NCI-H345 (cell line): Measurements from ENCODE around the gene RAB24.
"Not testable (repeated sequence)": the region's sequence is repeated elsewhere in the genome, so short reads cannot be mapped to it uniquely, and the experiment has no call there.

Experiments used
- DNase-seq: peaks from one replicate; lab custom pipeline; 2025; lab: John Stamatoyannopoulos, UW

Gene RAB24

DNA sequence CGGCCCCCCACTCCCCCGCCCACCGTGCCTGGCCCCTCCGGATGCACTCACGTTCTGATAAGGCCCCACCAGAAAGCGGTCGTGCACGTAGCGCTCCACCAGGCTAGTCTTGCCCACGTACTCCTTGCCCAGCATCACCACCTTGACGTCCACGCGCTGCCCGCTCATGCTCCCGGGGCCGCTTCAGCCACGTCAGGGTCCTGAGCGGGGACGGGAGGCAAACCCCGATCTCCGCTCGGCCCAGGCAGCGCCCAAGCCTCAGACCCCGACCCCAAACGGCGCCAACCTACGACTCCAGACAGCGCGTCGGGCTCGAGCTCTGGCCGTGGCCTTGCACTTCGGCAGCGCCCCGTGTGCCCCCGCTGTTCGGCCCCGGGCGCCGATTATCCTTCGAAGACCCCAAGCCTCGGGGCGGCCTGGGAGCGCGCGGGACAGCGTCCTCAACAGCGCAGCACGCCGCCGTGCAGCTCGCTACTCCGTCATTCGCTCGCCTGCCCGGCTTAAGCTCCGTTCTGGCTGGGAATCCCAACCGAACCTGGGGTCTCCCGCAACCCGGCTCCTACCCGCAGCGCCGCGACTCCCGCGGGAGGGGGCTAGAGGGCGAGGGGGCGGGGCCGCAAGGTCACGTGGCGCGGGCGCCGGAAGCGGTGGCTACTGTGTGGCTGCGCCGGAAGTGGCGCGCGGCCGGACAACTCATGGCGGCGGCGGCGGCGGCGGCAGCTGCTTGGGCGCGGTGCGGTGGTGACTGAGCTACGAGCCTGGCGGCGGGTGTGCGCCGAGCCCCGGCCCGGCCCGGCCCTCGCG, at the start of gene RAB24, which contains the start of gene PRELID1:
Gene RAB24, minus strand, starts transcription at position 599 of the 804 bp plus-strand sequence. Its CDS starts 431 bp downstream, at position 168.
Gene PRELID1, plus strand, starts transcription at position 679 of the 804 bp plus-strand sequence. CDS start 187 bp downstream, outside the sequence.
- DNase-seq = peak; percentile 92

DNA sequence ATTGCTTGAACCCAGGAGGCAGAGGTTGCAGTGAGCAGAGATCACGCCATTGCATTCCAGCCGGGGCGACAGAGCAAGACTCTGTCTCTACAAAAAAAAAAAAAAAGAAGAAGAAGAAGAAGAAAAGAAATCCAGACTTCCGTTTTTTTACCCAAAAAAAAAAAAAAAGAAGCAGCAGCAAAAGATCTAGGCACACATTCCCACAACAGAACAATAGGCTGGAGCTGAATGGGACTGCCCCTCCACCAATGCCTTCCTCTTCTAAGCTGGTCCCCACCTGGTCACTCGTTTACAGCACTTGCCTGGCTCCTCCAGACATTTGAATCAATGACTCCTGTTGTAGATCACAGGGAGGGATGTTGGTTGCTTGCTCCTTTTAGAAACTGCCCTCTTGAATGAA, 49.6 kb upstream of the RAB24 start:
- no peak for DNase-seq

DNA sequence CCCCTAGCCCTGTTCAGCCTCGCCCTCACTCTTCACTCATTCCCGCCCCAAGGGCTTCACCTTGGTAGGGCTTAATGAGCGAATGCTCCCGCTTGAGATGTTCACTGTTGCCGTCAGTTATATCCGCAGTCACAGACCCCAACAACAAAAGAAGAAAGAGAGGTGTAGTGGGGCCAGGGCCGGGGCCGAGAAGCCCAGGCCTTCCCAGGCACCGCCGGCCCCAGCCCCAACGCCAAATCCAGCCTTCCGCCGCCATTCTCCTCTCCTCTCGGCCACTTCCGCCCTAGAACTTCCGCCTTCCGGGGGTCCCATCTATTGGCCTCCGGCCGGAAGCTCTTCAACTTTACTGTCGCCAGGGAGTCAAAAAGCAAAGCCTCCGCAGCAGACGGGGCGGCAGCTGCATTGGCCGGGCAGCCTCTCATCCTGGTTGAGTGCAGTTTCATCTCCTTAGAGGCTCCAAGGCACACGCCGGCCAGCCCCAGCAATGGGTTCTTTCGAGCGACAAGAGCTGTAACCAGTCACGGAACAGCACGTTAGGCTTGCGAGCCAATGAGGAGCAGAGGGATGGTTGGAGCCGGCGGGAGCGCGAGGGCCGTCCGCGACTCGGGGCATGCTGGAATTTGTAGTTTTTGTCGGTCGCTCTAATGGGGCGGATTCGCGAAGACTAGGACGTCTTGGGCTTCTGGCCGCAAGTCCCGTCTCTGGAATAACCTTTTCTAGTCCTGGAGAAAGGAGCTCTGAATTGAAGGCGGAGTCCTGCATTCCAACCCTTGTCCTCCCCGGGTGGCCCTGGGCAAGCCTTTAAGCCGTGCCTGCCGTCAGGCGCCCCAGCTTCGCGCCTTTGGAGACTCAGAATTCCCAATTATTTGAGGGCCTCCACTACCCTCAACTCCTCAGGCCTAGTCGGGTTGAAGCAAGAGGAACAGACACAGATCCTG, 48.1 kb upstream of the RAB24 start, which contains the start of gene LMAN2:
Gene LMAN2, minus strand, starts transcription at position 277 of the 938 bp plus-strand sequence. Its CDS starts 21 bp downstream, at position 256.
- peak; percentile 95 for DNase-seq

DNA sequence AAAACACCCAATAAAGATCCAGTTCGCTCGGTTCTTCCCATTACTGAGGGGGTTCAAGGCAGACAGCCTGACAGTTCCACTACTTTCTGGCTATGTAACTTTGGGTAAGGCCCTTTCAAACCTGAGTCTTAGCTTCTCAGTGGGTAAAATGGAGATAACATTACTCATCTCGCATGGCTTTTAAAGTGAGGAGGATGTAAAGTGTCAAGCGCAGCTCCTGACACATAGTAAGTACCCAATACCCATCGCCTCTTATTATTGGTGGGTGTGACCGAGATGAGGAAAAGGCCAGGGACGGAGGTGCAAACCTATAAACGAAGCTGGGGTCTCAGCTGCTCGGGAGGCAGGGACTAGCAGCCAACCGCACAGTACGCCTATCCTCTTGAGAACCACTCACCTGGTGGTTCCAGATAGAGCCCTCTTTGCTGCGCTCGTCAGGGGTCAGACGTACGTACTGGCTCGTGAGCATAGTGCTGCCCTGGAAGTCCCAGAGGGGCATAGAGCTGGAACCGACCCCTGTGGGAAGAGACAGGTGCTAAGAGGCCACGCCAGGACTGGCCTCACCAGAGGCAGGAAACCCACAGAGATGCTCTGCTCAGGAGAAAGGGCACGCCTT, 47.4 kb upstream of the RAB24 start:
- DNase-seq = no peak

DNA sequence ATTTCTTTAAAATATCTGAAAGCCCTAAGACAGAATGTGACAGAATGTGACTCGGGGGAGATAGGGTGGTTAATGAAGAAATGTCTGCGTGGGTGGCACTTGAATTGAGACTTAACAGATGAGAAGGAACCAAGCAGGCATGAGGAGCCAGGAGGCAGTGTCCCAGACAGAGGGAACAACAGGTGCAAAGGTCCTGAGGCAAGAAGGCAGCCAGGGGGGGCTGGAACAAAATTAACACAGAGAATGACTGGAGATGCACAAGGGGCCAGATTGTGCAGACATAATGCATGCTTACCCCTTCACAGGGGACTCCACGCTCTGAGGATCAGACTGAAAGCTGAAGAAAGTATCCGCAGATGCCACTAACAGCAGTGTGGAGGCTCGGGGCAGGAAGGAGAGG, 46.2 kb upstream of the RAB24 start:
- no peak for DNase-seq

DNA sequence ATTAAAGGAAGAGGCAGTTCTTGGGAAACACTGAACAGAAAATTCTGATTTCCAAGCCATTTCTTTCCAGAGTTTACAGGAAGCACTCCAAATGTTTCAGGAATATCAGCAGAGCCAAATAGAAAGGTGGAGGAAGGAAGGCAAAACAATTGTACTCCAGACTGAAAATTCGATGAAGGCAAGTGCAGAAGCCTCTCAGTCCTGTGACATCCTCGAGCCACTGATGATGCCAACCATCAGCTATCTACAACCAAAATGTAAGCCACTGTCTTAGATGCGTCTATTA, 45.8 kb upstream of the RAB24 start:
- no peak for DNase-seq

DNA sequence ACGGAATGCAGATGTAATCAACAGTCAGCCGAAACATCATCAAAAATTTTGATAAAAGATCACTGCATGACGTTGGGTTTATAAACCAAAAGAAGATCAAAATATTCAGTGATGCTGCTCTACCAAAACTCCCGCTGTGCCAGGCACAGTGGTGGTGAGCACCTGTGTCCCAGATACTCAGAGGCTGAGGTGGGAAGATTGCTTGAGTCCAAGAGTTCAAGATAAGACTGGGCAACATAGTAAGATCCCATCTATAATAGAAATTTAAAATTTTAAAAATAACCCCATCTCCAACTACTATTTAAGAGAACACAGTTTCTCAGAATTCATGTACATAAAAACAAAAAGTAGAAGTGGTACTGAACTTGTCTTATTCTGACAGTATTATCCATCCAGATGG, 44.2 kb upstream of the RAB24 start:
- DNase-seq = no peak

DNA sequence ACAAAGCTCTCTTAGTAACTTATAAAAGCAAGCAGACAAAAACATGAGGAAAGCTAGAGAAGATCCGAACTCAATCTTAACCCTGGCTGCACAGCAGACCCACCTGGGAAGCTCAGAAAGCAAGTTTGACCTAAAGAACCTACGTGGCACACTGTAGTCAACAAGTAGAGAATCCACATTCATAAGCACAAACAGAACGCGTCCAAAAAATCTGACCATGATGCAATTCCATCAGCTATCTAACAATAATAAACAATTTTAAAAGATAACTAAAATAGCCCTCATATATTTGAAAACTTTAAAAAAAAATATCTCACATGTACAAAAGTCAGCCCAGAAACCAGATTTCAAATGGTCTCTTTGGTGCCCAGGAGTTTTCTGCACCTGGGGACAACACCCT, 43.3 kb upstream of the RAB24 start:
- no peak for DNase-seq

DNA sequence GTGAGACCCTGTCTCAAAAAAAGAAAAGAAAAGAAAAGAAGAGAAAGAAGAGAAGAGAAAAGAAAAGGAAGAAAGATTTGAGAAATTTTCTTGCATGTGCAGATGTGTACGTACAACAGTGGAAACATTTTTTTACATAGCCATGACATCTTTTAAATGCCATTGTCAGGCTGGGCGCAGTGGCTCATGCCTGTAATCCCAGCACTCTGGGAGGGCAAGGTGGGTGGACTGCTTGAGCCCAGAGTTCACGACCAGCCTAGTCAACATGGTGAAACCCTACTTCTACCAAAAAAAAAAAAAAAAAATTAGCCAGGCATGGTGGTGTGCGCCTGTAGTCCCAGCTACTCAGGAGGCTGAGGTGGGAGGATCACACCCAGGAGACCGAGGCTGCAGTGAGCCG, 41.4 kb upstream of the RAB24 start:
- no peak for DNase-seq

DNA sequence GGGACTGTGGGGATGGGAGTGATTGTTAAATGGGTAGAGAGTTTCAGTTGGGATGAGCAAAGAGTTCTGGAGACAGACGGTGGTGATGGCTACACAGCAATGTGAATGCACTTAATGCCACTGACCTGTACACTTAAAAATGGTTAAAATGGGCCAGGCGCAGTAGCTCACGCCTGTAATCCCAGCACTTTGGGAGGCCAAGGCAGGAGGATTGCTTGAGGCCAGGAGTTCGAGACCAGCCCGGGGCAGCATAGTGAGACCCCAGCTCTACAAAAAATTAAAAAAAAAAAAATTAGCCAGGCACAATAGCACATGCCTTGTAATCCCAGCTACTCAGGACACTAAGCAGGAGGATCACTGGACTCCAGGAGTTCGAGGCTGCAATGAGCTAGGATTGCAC, 40.3 kb upstream of the RAB24 start:
- DNase-seq = no peak

DNA sequence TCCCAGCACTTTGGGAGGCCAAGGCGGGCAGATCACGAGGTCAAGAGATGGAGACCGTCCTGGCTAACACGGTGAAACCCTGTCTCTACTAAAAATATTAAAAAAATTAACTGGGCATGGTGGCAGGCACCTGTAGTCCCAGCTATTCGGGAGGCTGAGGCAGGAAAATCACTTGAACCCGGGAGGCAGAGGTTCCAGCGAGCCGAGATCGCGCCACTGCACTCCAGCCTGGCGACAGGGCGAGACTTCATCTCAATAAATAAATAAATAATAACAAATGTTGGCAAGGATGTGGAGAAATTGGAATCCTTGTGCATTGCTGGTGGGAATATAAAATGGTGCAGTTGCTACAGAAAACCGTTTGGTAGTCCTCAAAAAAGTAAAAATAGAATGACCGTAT, 39.5 kb upstream of the RAB24 start:
- DNase-seq = not testable (repeated sequence)

DNA sequence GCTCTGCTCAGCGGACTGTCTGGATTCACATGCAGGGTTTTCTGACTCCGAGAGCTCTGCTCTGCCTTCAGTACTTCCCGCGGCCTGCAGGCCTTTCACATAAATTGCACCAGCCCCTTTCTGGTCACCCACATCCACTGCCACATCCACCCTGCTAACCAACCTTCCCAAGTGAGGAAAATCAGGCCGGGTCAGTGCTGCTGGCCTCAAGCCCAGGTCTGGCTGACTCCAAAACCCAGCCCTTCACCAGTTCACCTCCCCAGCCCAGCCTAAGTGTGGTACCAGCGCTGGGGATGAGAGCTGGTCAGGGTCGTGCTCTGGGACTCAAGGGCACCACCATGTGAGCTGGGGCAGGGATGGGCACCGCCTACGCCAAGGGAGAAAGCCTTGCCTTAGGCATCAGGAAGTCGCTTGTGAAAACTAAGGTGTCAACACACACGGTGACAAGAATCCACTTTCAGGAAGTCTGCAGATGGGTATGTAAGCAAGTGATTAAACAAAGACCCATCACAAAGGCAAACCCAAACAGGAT, 35.7 kb upstream of the RAB24 start:
- no peak for DNase-seq

DNA sequence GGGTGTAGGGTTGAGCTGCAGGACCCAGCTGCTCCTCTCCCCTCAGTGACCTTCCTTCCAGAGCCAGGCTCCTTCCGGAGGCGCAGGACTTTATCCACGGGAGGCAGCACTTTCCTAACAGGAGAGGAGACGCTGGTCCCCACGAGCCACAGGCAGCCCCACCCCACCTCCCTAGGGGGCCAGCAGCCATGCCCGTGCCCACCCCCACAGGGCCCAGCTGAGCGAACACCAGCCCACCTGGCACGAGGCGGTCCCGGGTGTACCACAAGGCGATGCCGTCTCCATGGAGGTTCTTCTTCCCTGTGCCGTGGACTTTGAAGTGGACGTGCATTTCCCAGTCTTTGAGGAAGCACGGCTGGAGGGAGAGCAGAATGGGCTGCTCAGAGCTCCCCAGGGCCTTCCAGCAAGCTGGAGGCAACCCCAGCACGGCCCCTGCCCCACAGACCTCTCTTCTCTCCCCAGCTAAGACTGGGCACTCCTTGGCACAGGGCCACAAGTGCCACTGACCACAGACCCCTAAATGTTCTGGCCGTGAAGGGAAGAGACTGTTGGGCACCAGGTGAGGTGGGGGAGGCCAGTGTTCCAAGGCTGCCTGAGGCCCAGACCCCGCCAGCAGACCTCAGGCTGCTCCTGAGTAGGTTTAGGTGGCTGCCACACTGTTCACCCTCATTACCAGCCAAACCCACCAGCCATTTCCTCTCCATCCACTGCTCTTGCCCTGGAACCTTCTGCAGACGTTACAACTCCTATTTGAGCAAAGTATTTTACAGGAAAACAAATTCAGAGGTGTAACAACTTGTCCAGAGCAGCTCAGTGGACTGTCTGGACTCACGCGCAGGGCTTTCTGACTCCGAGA, 35.0 kb upstream of the RAB24 start:
- no peak for DNase-seq

DNA sequence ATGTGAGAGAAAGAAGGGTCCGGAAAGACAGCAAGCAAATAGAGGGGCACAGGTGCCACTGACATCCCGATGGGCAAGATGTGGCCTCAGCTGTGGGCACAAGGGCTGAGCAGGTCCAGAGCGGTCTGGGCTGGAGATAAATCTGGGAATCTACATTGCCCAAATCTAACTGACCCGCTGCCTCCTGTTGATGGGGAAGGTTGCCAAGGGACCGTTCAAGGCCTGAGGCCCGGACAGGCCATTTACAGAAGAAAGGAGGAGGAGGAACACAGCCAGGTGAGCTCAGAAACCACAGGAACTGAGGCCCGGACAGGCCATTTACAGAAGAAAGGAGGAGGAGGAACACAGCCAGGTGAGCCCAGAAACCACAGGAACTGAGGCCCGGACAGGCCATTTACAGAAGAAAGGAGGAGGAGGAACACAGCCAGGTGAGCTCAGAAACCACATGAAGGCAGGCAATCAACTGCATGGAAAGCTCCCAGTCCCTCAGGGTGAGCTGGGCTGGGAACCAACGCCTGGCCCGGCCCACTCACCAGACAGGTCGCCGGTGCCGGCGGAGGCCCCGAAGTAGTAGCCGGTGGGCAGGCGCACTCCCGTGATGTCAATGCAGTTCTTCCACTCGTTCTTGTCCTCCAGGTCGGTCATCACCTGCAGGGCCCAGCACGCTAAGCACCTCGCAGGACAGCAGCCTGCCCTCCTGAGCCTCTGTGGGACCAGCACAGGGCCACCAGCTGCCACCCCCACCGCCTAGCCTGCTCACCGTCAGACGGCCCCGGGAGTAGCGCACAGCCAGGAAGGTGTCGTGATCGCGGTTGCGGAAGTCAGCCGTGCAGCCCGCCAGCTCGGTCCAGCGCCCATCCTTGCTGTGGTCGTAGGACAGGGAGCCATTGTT, 33.3 kb upstream of the RAB24 start:
- DNase-seq = no peak

DNA sequence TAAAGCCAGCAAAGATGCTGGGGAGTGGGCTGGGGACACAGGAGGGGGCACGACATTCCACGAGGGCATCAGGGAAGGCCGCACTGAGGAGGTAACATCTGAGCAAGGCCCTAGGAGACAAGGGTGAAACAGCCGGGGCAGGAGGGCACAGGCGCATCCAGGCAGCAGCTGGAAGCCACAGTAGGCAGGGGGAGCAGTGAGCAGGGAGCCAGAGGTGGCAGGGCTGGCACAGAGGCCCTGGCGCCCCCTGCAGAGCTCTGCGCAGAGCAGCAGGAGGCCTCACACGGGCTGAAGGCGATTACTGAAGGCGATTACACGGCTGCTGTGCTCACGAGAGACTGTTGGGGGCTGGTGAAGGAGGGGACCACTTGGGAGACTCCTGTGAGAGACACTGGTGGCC, 32.6 kb upstream of the RAB24 start:
- no peak for DNase-seq

DNA sequence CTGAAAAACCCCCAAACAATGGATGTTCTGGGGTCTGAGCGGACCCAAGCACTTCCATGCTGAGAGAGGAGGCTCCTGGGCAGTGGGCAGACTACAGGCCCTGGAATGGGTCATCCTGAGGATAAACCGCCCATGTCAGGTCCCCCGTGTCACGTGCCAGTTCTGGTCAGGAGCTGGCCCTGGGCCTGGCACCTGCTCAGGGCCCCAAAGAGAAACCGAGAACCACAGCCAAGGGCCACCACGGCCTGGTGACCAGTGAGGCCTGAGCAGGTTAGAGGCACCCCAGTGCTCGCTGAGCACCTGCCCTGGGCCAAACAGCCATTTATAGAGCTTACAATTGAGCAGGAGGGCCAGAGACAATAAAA, 32.2 kb upstream of the RAB24 start:
- DNase-seq = no peak

DNA sequence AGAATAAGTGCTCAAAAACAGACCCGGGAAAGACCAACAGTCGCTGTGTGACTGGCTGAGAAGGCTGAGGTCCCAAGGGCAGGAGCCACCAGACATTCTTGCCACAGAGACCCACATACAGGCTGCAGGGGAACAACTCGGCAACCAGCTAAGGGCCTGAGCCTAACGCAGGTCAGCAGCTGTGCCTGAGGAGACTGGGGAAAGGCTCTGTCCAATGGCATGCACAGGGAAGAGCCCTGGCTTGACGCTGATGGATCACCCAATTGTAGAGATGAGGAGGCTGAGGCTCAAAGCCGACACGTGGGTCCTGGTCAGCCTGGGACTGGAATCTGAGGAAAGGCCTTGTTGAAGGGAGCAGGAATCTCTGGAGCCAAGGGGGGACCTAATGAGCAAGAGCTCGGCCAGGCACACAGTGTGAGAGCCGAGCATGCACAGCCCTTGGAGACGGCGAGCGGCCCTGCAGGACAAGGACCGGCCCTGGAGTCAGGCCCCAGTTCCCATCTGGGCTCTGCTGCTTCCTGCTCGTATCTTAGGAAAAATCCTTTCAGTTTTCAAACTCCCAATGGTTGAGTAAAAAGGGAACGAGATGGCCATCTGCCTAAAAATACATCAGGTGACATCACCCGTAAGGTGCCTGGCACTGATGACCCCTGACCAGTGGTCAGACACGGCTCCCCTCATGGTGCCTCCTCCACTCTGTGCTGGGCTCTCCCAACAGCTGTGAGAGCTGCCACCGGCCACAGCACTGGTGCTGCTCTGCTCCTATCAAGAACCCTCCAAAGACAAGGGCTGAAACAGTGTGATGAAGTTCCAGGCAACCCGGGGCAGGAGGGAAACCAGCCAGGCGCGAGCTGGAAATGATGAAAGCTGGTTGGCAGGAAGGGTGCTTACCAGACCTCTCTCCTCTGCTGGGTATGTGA, 31.5 kb upstream of the RAB24 start:
- DNase-seq = no peak

DNA sequence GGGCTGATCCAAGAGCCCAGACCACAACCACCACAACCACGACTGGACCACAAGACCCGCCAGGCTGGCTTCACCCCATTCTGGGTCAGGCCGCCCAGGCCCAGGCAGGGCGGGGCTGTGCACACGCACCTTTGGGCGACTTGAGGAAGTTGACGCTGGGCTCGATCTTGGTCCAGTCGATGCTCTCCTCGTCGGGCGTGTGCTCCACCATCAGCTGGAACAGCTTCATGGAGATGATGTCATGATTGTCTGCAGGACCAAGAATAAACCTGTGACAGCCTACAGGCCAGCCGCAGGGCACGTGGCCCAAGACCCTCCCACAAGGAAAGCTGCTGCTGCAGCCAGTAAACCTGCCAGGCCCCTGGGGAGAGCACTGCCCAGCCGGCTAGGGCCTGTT, 30.6 kb upstream of the RAB24 start:
- DNase-seq = no peak

DNA sequence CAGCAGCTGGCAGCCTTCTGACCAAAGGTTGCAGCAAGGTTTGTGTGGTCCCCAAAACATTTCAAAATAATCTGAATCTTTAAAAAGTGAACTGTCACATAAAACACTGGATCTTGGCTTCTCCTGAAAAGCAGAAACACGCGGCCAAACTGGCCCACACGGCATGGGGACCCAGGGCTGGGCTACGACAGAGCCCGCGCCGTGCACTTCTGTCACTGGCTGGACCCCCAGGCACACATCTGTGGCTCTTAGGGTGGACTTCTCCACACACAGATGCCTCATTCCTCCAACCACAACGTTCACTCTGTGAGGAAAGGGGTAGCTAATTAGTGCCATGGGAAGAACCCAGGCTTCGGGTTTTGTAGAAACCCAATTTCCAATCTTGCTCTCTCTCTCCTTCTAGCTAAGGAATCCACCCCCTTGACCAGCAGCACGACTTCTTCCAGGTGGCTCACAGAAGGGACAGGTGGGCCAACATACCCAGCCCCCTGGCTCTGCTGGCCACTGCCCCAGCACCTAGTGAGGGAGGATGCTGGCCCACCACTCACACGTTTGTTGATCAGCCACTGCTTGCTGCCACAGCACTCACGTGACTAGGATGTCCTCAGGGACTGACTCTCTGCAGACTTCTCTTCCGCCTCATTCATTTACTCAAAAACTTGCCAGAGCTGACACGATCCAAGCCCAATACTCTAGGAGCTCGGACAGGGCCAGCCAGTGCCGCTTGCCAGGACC, 30.1 kb upstream of the RAB24 start:
- DNase-seq = no peak
